HEK293T (cell line): Measurements from ENCODE around the gene CERK.

Source experiments
- CTCF ChIA-PET: fragments of 350-600 bp; formaldehyde crosslinking; extraction: SDS; loops from one replicate; lab custom pipeline; 2021; ENCODE audit warnings: antibody characterized with exemption, inconsistent platforms; lab: Yijun Ruan, JAX
- POLR2A ChIA-PET: fragments of 350-600 bp; formaldehyde crosslinking; extraction: SDS; loops from one replicate; lab custom pipeline; 2020; ENCODE audit warnings: antibody characterized with exemption, inconsistent platforms; lab: Yijun Ruan, JAX
- DNase-seq: peaks from one replicate; pipeline ENCODE4 v3.0.0; 2012; ENCODE audit warnings: mixed read lengths; ENCODE audit errors: extremely low spot score
- ARNT ChIP-seq: fragments of 450-650 bp; IDR thresholded peaks from 2 replicates; pipeline ENCODE4 v1.6.1; 2017; ENCODE audit warnings: mild to moderate bottlenecking
- BHLHE40 ChIP-seq: fragments of 450-650 bp; IDR thresholded peaks from 2 replicates; pipeline ENCODE4 v1.6.1; 2016; ENCODE audit warnings: mild to moderate bottlenecking, moderate library complexity, borderline replicate concordance
- CTBP1 ChIP-seq: fragments of 450-650 bp; IDR thresholded peaks from 2 replicates; pipeline ENCODE4 v1.6.1; 2016; ENCODE audit warnings: borderline replicate concordance
- ELF4 ChIP-seq: fragments of 450-650 bp; IDR thresholded peaks from 2 replicates; pipeline ENCODE4 v1.6.1; 2017; ENCODE audit warnings: antibody characterized with exemption
- FOXA1 ChIP-seq: fragments of 450-650 bp; IDR thresholded peaks from 2 replicates; pipeline ENCODE4 v1.6.1; 2016; ENCODE audit warnings: mild to moderate bottlenecking
- FOXK2 ChIP-seq: fragments of 450-650 bp; IDR thresholded peaks from 2 replicates; pipeline ENCODE4 v1.6.1; 2016; ENCODE audit warnings: mild to moderate bottlenecking
- FOXM1 ChIP-seq: fragments of 450-650 bp; IDR thresholded peaks from 2 replicates; pipeline ENCODE4 v1.6.1; 2017; ENCODE audit warnings: mild to moderate bottlenecking, borderline replicate concordance
- HDGF ChIP-seq: fragments of 450-650 bp; IDR thresholded peaks from 2 replicates; pipeline ENCODE4 v1.6.1; 2017; ENCODE audit warnings: antibody characterized with exemption, borderline replicate concordance
- L3MBTL2 ChIP-seq: fragments of 450-650 bp; conservative IDR thresholded peaks from 2 replicates; pipeline ENCODE4 v1.6.1; 2016; ENCODE audit warnings: mild to moderate bottlenecking
- LEF1 ChIP-seq: fragments of 450-650 bp; IDR thresholded peaks from 2 replicates; pipeline ENCODE4 v1.6.1; 2017; ENCODE audit warnings: mild to moderate bottlenecking, borderline replicate concordance
- NFRKB ChIP-seq: fragments of 450-650 bp; IDR thresholded peaks from 2 replicates; pipeline ENCODE4 v1.6.1; 2016; ENCODE audit warnings: mild to moderate bottlenecking, moderate library complexity
- SP1 ChIP-seq: fragments of 450-650 bp; IDR thresholded peaks from 2 replicates; pipeline ENCODE4 v1.6.1; 2017
- SUZ12 ChIP-seq: fragments of 450-650 bp; IDR thresholded peaks from 2 replicates; pipeline ENCODE4 v1.6.1; 2016; ENCODE audit warnings: mild to moderate bottlenecking
- TARDBP ChIP-seq: fragments of 450-650 bp; IDR thresholded peaks from 2 replicates; pipeline ENCODE4 v1.6.1; 2016
- ZNF384 ChIP-seq: fragments of 450-650 bp; IDR thresholded peaks from 2 replicates; pipeline ENCODE4 v1.6.1; 2016
- TF ChIP-seq, protein P1 (sequence below): fragments of 450-650 bp; IDR thresholded peaks from 2 replicates; pipeline ENCODE4 v1.6.1; 2016

CERK gene

DNA sequence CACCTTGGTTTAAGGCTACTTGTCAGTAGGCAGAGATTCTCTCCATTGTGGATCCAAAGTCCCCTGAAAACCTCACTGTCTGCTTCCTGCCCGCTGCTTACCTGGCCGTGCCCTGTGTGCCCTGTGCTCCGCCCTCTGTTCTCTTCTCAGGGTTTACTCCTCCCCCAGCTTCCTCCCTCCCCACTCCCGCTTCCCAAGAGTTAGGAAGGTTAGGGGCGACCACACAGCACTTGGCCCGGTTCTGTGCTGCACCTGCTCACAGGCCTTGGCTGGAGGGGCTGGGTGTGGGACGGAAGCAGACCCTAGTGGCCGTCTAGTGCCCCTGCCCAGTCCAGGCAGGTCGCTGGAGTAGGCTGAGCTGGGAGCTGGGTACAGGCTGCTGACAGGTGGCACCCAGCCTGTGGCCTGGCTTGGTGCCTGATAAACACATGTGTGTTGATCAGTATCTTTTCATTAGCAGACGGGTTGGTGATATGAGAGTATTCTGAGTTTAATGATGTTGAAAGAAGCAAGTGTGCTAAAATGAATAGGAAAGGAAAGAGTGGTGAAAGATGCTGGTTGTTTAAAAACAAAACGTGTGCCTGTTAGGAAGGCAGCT lies 77.3 kb downstream of the CERK start:
- DNase-seq, result no peak
- POLR2A ChIA-PET, result no interaction called here
- no peak for TF ChIP-seq SP1
- TF ChIP-seq, protein P1, sequence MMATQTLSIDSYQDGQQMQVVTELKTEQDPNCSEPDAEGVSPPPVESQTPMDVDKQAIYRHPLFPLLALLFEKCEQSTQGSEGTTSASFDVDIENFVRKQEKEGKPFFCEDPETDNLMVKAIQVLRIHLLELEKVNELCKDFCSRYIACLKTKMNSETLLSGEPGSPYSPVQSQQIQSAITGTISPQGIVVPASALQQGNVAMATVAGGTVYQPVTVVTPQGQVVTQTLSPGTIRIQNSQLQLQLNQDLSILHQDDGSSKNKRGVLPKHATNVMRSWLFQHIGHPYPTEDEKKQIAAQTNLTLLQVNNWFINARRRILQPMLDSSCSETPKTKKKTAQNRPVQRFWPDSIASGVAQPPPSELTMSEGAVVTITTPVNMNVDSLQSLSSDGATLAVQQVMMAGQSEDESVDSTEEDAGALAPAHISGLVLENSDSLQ, result no peak
- TF ChIP-seq FOXA1, result no peak
- TF ChIP-seq ARNT, result no peak
- TF ChIP-seq ELF4, result no peak
- TF ChIP-seq LEF1, result no peak
- no peak for TF ChIP-seq TARDBP
- no peak for TF ChIP-seq CTBP1
- TF ChIP-seq L3MBTL2, result no peak
- TF ChIP-seq BHLHE40, result no peak
- TF ChIP-seq NFRKB, result no peak
- TF ChIP-seq FOXK2, result no peak
- no peak for TF ChIP-seq SUZ12
- no peak for TF ChIP-seq HDGF
- no peak for TF ChIP-seq ZNF384
- CTCF ChIA-PET, result no interaction called here

DNA sequence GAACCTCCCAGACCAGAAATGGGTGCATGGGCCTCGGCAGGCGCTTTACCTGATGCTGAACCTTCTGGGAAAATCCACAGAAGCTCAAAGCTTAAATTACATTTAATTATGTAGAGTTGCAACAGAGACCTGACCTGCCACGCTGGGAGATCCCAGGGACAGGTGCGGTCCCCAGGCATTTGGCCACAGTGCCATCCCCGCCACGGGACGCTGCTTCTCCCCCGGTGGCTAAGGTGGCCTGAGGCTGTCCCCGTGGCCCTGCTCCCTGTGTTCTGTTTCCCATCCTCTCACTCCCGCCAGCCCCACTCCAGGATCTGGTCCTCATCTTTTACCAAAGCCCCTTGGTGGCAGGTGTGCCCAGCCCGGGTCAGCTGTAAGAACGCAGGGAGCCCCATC lies 78.3 kb downstream of the CERK start:
- TF ChIP-seq BHLHE40 (no peak), FOXK2 (no peak), TARDBP (no peak), LEF1 (no peak), FOXA1 (no peak), FOXM1 (no peak), HDGF (no peak), SUZ12 (no peak), CTBP1 (no peak), L3MBTL2 (no peak), ELF4 (no peak), ARNT (no peak), ZNF384 (no peak)
- TF ChIP-seq, protein P1, result no peak
- CTCF ChIA-PET, result no interaction called here

DNA sequence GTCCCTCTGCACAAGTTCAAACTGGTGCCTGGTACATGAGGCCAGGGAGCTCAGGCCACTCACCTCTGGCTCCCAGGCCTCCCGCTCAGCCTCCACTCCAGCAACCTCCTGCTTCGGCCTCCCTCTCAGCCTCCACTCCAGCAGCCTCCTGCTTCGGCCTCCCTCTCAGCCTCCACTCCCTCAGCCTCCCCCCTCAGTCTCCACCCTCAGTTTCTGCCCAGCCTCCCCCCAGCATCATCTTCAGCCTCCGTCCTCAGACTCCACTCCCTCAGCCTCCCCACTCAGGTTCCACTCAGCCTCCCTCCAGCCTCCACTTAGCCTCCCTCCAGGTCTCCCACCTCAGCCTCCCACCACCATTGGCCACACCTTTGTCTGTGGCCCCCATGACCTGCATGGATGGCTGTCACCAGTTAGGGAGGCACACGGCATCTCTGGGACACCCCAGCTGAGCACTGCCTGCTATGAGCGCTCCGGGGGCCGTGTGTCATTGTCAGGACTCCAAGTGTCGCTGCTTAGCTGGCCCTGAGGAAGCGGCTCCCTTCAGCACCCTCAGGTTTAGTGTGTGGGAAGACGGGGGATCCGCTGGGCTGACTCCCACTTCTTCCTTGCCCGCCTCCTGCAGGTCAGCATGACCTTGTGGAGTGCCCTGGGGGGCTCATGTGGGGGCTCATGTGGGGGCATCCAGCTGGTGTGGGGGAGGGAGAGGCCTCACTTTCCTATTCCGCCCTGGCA lies 78.8 kb downstream of the CERK start:
- DNase-seq, result no peak
- POLR2A ChIA-PET, result no interaction called here
- no peak for TF ChIP-seq BHLHE40
- CTCF ChIA-PET, result no interaction called here

More for the DNA sequence above, 78.3 kb downstream of the CERK start:
- POLR2A ChIA-PET, result no interaction called here
- DNase-seq, result no peak

DNA sequence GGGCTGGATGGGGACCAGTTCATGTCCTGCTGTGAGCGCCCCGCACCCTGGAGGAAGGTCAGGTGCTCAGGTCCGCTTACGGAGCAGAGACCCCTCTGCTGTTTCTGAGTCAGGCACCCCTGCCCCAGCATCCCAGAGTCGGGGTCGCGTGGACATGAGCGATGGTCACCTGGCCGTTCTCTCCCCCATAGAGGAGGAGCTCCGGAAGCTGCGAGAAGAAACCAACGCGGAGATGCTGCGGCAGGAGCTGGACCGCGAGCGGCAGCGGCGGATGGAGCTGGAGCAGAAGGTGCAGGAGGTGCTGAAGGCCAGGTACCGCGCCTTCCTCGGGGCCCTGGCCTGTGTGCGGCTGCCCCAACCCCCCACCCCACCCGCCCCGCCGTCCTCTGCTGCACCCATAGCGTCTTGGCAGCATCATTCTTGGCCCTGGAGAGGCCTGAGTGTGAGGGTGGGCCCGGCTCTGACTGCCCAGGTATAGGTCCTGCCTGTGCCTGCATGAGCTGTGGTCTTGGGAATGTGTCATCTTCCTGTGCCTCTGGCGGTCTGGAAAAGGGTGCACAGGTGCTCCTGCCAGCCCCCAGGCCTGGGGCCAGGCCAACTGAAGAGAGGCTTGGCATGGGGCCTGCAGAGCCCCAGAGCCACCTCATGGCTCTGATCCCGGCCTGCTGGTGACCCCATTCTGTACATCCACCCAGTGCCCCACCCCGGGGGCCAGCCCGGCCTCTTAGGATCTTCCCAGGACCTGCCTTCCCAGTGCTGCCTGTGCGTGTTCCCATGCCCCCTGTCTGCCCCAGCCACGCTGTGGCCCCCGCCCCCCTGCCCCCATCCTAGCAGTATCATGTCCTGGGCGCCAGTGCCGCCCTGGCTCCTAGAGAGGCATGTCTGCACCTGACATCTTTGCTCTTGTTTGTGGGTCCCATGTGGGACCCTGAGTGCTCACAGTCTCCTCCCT lies 79.8 kb downstream of the CERK start:
- DNase-seq, result no peak
- POLR2A ChIA-PET, result no interaction called here
- CTCF ChIA-PET, result no interaction called here
- TF ChIP-seq NFRKB, result no peak
- TF ChIP-seq CTBP1, result no peak
- TF ChIP-seq FOXA1, result no peak

DNA sequence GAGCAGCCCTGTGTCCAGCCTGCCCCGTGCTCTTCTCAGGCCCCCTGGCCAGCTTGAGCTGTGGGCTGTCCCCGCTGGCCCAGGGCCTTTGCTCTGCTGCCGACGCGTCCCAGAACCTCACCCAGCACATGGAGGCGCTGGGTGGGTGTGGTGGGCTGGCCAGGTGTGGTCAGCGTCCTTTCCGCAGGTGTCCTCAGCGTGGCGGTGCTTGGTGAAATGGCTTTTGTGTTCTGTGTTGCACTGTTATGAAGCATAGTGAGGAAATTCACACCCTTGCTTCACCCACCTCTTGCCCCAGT lies 80.4 kb downstream of the CERK start:
- CTCF ChIA-PET, result no interaction called here
- POLR2A ChIA-PET, result no interaction called here
- TF ChIP-seq, protein P1, result no peak
- no peak for TF ChIP-seq FOXM1
- TF ChIP-seq BHLHE40, result no peak
- no peak for TF ChIP-seq SUZ12
- no peak for TF ChIP-seq ELF4
- no peak for TF ChIP-seq NFRKB
- TF ChIP-seq LEF1, result no peak
- TF ChIP-seq TARDBP, result no peak
- TF ChIP-seq ARNT, result no peak
- TF ChIP-seq CTBP1, result no peak
- TF ChIP-seq FOXK2, result no peak
- TF ChIP-seq HDGF, result no peak
- no peak for TF ChIP-seq SP1
- TF ChIP-seq ZNF384, result no peak
- TF ChIP-seq L3MBTL2, result no peak
- TF ChIP-seq FOXA1, result no peak
- DNase-seq, result no peak

DNA sequence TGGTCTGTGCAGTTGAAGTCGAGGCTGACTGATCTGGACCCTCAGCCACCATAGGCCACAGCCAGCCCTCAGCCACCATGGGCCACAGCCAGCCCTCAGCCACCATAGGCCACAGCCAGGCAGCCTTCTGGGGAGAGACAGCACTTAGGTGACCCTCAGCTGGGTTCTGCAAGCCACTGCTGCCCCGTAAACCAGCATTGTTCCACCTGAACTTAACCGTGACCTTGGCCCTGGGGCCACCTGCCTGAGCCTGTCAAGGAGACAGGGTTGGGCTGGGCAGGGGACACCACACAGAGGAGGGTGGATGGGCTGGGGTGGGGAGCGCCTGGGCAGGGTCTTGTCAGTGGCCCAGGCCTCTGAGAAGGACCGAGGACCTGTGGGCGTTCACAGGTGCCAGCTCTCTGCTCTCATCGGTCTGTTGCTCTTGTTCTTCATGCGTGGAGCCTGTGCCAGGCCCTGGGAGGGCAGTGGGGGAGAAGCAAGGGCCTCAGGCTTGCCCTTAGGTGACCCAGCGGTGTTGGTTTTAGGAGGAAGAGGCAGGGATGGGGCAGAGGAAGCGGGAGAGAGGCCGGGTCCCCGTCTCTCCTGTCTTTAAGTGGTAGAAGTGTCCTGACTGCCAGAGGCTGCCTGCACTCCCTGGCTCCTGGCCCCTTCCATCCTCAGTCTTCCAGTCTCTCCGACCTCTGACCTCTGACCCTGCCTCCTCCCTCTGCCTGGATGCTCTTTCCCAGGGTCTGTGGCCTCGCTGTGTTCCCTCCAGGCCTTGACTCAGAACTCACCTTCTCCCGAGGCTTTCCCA lies 81.0 kb downstream of the CERK start:
- no peak for TF ChIP-seq BHLHE40
- TF ChIP-seq ELF4, result no peak
- TF ChIP-seq, protein P1, result no peak
- TF ChIP-seq L3MBTL2, result no peak
- no peak for TF ChIP-seq FOXK2
- TF ChIP-seq FOXA1, result no peak
- TF ChIP-seq CTBP1, result no peak
- no peak for TF ChIP-seq ZNF384
- TF ChIP-seq HDGF, result no peak
- TF ChIP-seq FOXM1, result no peak
- TF ChIP-seq ARNT, result no peak
- TF ChIP-seq NFRKB, result no peak
- DNase-seq, result no peak
- ChIA-PET POLR2A (no interaction called here), CTCF (no interaction called here)
